HCT116 (cell line): Measurements from ENCODE around the gene FAM184A. TPM values are rescaled to one million over a fixed set of nuclear protein-coding genes. Genes with fewer than 3 reads are reported as not detected.

Source experiments
- ATAC-seq: fragments of 200-7000 bp; cut with Tn5 transposase; 2 replicates; pipeline ENCODE4 v1.9.1; 2020; ENCODE audit warnings: mild to moderate bottlenecking, moderate library complexity
- BruUV-seq: library from RNA; stranded (reverse); fragments of 400-500 nt; replicated peaks from 2 replicates; lab custom pipeline; 2021; lab: Mats Ljungman, UMichigan
- CTCF ChIA-PET: fragments of 300-600 bp; sonication (Branson Sonifier 250); formaldehyde crosslinking; loops from one replicate; lab custom pipeline; 2021; ENCODE audit warnings: antibody characterized with exemption; lab: Charles Lee
- POLR2A ChIA-PET: fragments of 300-600, 350-600 bp; sonication (Branson Sonifier 250); formaldehyde crosslinking; loops from one replicate; lab custom pipeline; 2021; ENCODE audit warnings: antibody characterized with exemption; lab: Charles Lee
- RAD21 ChIA-PET, 2 experiments: fragments of 300-600 bp; sonication (Branson Sonifier 250); formaldehyde crosslinking; loops; one replicate each; lab custom pipeline; 2023; ENCODE audit warnings: low total read pairs in 2 of 2; ENCODE audit not compliant: uncharacterized antibody in 2 of 2, unreplicated experiment in 2 of 2, low non-redundant PET in 1 of 2; lab: Charles Lee
- DNase-seq: peaks from one replicate; pipeline ENCODE4 v3.0.0-alpha.2; 2010; ENCODE audit warnings: low read depth, low spot score
- H2AFZ ChIP-seq: fragments of 200-600 bp; shearing (Covaris generic), sonication (generic); 2 replicates; pipeline ENCODE4 v1.6.1; 2017; ENCODE audit warnings: low read depth, mixed run types, mixed read lengths, antibody characterized with exemption, low read length; ENCODE audit not compliant: poor library complexity, severe bottlenecking
- H3K27ac ChIP-seq: 2 replicates; pipeline ENCODE4 v1.5.1; 2012; ENCODE audit warnings: low read depth, low read length
- H3K27me3 ChIP-seq: fragments of 200-600 bp; sonication (generic); 2 replicates; pipeline ENCODE4 v1.6.1; 2016; ENCODE audit warnings: mixed run types, low read length, mixed read lengths; ENCODE audit not compliant: insufficient read depth
- H3K36me3 ChIP-seq, 2 experiments: fragments of 200-500 bp in 1 of 2; fragments of 200-600 bp in 1 of 2; sonication (Bioruptor generic) in 1 of 2; sonication (generic) in 1 of 2; 2 replicates each; pipeline versions ENCODE4 v1.5.1 to v1.6.1; 2014 to 2016; ENCODE audit warnings: low read length in 2 of 2, inconsistent platforms in 1 of 2, mixed read lengths in 1 of 2, mixed run types in 1 of 2; ENCODE audit not compliant: insufficient read depth in 2 of 2, control insufficient read depth in 1 of 2
- H3K4me1 ChIP-seq, 2 experiments: fragments of 200-600 bp in 1 of 2; sonication (generic) in 1 of 2; 2 replicates each; pipeline versions ENCODE4 v1.5.1 to v1.6.1; 2012 to 2017; ENCODE audit warnings: low read length in 2 of 2, inconsistent platforms in 1 of 2, mild to moderate bottlenecking in 1 of 2, mixed read lengths in 1 of 2, mixed run types in 1 of 2, moderate library complexity in 1 of 2; ENCODE audit not compliant: insufficient read depth in 2 of 2, control insufficient read depth in 1 of 2
- H3K4me2 ChIP-seq: fragments of 200-600 bp; sonication (generic); 2 replicates; pipeline ENCODE4 v1.6.1; 2017; ENCODE audit warnings: mixed run types, low read length, mixed read lengths
- H3K4me3 ChIP-seq, 2 experiments: fragments of 200-600 bp in 1 of 2; sonication (generic) in 1 of 2; replicated peaks in 1 of 2; 2 replicates each; pipeline ENCODE4 v1.5.1; 2011 to 2016; ENCODE audit warnings: low read length in 2 of 2, control low read depth in 1 of 2, low read depth in 1 of 2, mild to moderate bottlenecking in 1 of 2, mixed read lengths in 1 of 2, mixed run types in 1 of 2
- H3K79me2 ChIP-seq: fragments of 200-600 bp; sonication (generic); 2 replicates; pipeline ENCODE4 v1.6.1; 2017; ENCODE audit warnings: mild to moderate bottlenecking, mixed run types, low read length, moderate library complexity, mixed read lengths; ENCODE audit not compliant: insufficient read depth
- H3K9ac ChIP-seq: fragments of 200-600 bp; sonication (generic); 2 replicates; pipeline ENCODE4 v1.6.1; 2016; ENCODE audit warnings: low read length, mixed read lengths
- H3K9me2 ChIP-seq: fragments of 200-600 bp; sonication (generic), shearing (Covaris generic); 2 replicates; pipeline ENCODE4 v1.6.1; 2017; ENCODE audit warnings: mixed run types, mild to moderate bottlenecking, moderate library complexity; ENCODE audit not compliant: insufficient read depth
- H3K9me3 ChIP-seq, 2 experiments: fragments of 200-500 bp in 1 of 2; fragments of 200-600 bp in 1 of 2; sonication (Bioruptor generic) in 1 of 2; sonication (generic) in 1 of 2; 2 replicates each; pipeline ENCODE4 v1.6.1; 2014 to 2017; ENCODE audit warnings: low read length in 2 of 2, mixed read lengths in 2 of 2, inconsistent platforms in 1 of 2, low read depth in 1 of 2, mild to moderate bottlenecking in 1 of 2, mixed run types in 1 of 2, moderate library complexity in 1 of 2; ENCODE audit not compliant: control insufficient read depth in 1 of 2, insufficient read depth in 1 of 2
- H4K20me1 ChIP-seq: fragments of 200-600 bp; sonication (generic), shearing (Covaris generic); 2 replicates; pipeline ENCODE4 v1.6.1; 2017; ENCODE audit warnings: mixed run types, mild to moderate bottlenecking, moderate library complexity; ENCODE audit not compliant: insufficient read depth
- CBX3 ChIP-seq: IDR thresholded peaks from 2 replicates; pipeline ENCODE4 v1.6.1; 2012; ENCODE audit warnings: low read depth
- CTCF ChIP-seq, 3 experiments: fragments of 200-600 bp in 1 of 3; sonication (generic) in 1 of 3; IDR thresholded peaks in 2 of 3; conservative IDR thresholded peaks in 1 of 3; 2 replicates each; pipeline ENCODE4 v1.5.1; 2012 to 2017; ENCODE audit warnings: low read depth in 2 of 3, low read length in 2 of 3, antibody characterized with exemption in 1 of 3, borderline replicate concordance in 1 of 3, control low read depth in 1 of 3, mild to moderate bottlenecking in 1 of 3, mixed read lengths in 1 of 3, mixed run types in 1 of 3, moderate library complexity in 1 of 3; ENCODE audit not compliant: insufficient read depth in 1 of 3
- EGR1 ChIP-seq: IDR thresholded peaks from 2 replicates; pipeline ENCODE4 v1.6.1; 2012; ENCODE audit warnings: low read depth
- ELF1 ChIP-seq: IDR thresholded peaks from 2 replicates; pipeline ENCODE4 v1.6.1; 2012; ENCODE audit warnings: low read depth, borderline replicate concordance
- EZH2 ChIP-seq: fragments of 200-600 bp; sonication (generic); IDR thresholded peaks from 2 replicates; pipeline ENCODE4 v1.6.1; 2017; ENCODE audit warnings: antibody characterized with exemption, mixed run types
- EZH2phosphoT487 ChIP-seq: fragments of 200-600 bp; IDR thresholded peaks from 2 replicates; pipeline ENCODE4 v1.6.1; 2018; ENCODE audit warnings: antibody characterized with exemption, borderline replicate concordance
- MAX ChIP-seq: IDR thresholded peaks from 2 replicates; pipeline ENCODE4 v1.6.1; 2012
- POLR2AphosphoS5 ChIP-seq: IDR thresholded peaks from 2 replicates; pipeline ENCODE4 v1.6.1; 2011; ENCODE audit warnings: mild to moderate bottlenecking, low read depth, low read length, moderate library complexity
- RAD21 ChIP-seq: IDR thresholded peaks from 2 replicates; pipeline ENCODE4 v1.6.1; 2012; ENCODE audit warnings: low read depth, mild to moderate bottlenecking
- REST ChIP-seq: IDR thresholded peaks from 2 replicates; pipeline ENCODE4 v1.6.1; 2012; ENCODE audit warnings: low read depth
- SIN3A ChIP-seq: IDR thresholded peaks from 2 replicates; pipeline ENCODE4 v1.6.1; 2012; ENCODE audit warnings: low read depth
- SP1 ChIP-seq: IDR thresholded peaks from 2 replicates; pipeline ENCODE4 v1.6.1; 2012; ENCODE audit warnings: low read depth
- SRF ChIP-seq: IDR thresholded peaks from 2 replicates; pipeline ENCODE4 v1.6.1; 2012; ENCODE audit warnings: low read depth
- TCF7L2 ChIP-seq: IDR thresholded peaks from 2 replicates; pipeline ENCODE4 v1.7.0; 2011; ENCODE audit warnings: borderline replicate concordance, inconsistent platforms; ENCODE audit not compliant: insufficient read depth, insufficient read length; ENCODE audit errors: extremely low read depth
- ZFX ChIP-seq: fragments of 450-650 bp; IDR thresholded peaks from 2 replicates; pipeline ENCODE4 v1.6.1; 2017
- ZNF274 ChIP-seq: fragments of 200-500 bp; sonication (Bioruptor generic); IDR thresholded peaks from 2 replicates; pipeline ENCODE4 v1.6.1; 2014; ENCODE audit warnings: mild to moderate bottlenecking, low read depth, low read length, inconsistent platforms
- intact Hi-C: fragments of 100-400 bp; cut with micrococcal nuclease; formaldehyde crosslinking; loops from 2 replicates; pipeline ENCODE4 v1.10.0; 2022
- total RNA-seq: library from RNA; stranded (reverse); gene quantifications from one replicate; pipeline ENCODE4 v1.2.1, GENCODE V29; 2021; ENCODE audit not compliant: unreplicated experiment

The FAM184A gene
- total RNA-seq, 1 experiment from 2014 or later = 2.4 TPM

GRCh38 chr6:119027465-119027864 is 51.0 kb downstream of the FAM184A start:
- no peak overlapping the region for H3K4me3 ChIP-seq
- ChIA-PET RAD21 (no interaction called here), CTCF (interaction anchor here (0.8 kb wide), 1 partner anchor 20 kb away, joined by 3 read pairs; no protein-coding TSS in a partner anchor)
- H4K20me1 ChIP-seq = no peaks in the 10 kb centered on the region
- H3K79me2 ChIP-seq = no peaks in the 10 kb centered on the region
- ATAC-seq = no peak
- H3K4me1 ChIP-seq = no peaks in the 10 kb centered on the region
- H3K27ac ChIP-seq = no peak overlapping the region
- BruUV-seq = no TSS peak
- intact Hi-C loops = no loop called here
- no peak for DNase-seq
- no peak overlapping the region for H3K9ac ChIP-seq
- H3K9me3 ChIP-seq = no peaks in the 10 kb centered on the region
- TF ChIP-seq ZFX = no peak
- no peak for TF ChIP-seq SRF
- no peak for TF ChIP-seq EZH2
- no peak for TF ChIP-seq EGR1
- no peak for TF ChIP-seq SP1
- TF ChIP-seq, all 23 proteins: peak for 0
- Histone ChIP-seq H3K36me3 (no peaks in the 10 kb centered on the region), H3K4me2 (no peak overlapping the region), H2AFZ (no peak overlapping the region), H3K27me3 (no peaks in the 10 kb centered on the region), H3K9me2 (no peaks in the 10 kb centered on the region)
- POLR2A ChIA-PET = no interaction called here

- no peak overlapping the region for H3K27ac ChIP-seq
- H3K4me3 ChIP-seq = no peak overlapping the region
- no peaks in the 10 kb centered on the region for H3K36me3 ChIP-seq
- no peaks in the 10 kb centered on the region for H3K9me3 ChIP-seq
- RAD21 ChIA-PET = no interaction called here
- H2AFZ ChIP-seq = no peak overlapping the region
- H3K9ac ChIP-seq = no peak overlapping the region
- H3K4me2 ChIP-seq = no peak overlapping the region
- H3K27me3 ChIP-seq = no peaks in the 10 kb centered on the region
- BruUV-seq = no TSS peak
- no peak for ATAC-seq
- no peaks in the 10 kb centered on the region for H3K4me1 ChIP-seq
- H4K20me1 ChIP-seq = no peaks in the 10 kb centered on the region
- POLR2A ChIA-PET = no interaction called here
- intact Hi-C loops = no loop called here
- DNase-seq = no peak
- no peaks in the 10 kb centered on the region for H3K9me2 ChIP-seq
- CTCF ChIA-PET = no interaction called here
- H3K79me2 ChIP-seq = no peaks in the 10 kb centered on the region
- TF ChIP-seq EGR1 (no peak), SIN3A (no peak), EZH2phosphoT487 (no peak), ELF1 (no peak), REST (no peak), CTCF (IDR thresholded peaks at IDR 0.05 in 2 of 3, conservative IDR thresholded peaks at IDR 0.05 in 1 of 3; ENCODE audit: borderline replicate concordance in 1 of 3, insufficient read depth in 1 of 3, low read depth in 2 of 3, low read length in 2 of 3) (no peak), ZFX (no peak), RAD21 (no peak), TCF7L2 (no peak), SRF (no peak), EZH2 (no peak), POLR2AphosphoS5 (no peak), ZNF274 (no peak), MAX (no peak), SP1 (no peak), CBX3 (no peak)
Observed at GRCh38 chr6:119026822-119027221, 51.6 kb downstream of the FAM184A start.
